C1 segment of cervical spinal cord (tissue), 14 donors: Measurements from ENCODE around the gene PITPNC1.
A peak's percentile ranks its signal among the peaks of the same experiment; 100 is the strongest.
"Not testable (repeated sequence)": the region's sequence is repeated elsewhere in the genome, so short reads cannot be mapped to it uniquely, and the experiment has no call there.

ENCODE experiments used
- DNase-seq, 14 donors: peaks; one replicate each; lab custom pipeline; 2025; lab: John Stamatoyannopoulos, UW

Gene PITPNC1

GRCh38 chr17:67376737-67377487 lies at the start of gene PITPNC1:
TSS of gene PITPNC1 (plus strand) at chr17:67377281.
- peak; percentile 21 to 89 (median 76) for DNase-seq

GRCh38 chr17:67328026-67328425 lies 49.1 kb upstream of the PITPNC1 start:
- DNase-seq, result no peak

- DNase-seq, result not testable (repeated sequence)
These were observed 45.5 kb upstream of the PITPNC1 start for GRCh38 chr17:67331381-67332161.

- not testable (repeated sequence) for DNase-seq
These were observed 44.9 kb upstream of the PITPNC1 start for GRCh38 chr17:67332162-67332508.

DNA sequence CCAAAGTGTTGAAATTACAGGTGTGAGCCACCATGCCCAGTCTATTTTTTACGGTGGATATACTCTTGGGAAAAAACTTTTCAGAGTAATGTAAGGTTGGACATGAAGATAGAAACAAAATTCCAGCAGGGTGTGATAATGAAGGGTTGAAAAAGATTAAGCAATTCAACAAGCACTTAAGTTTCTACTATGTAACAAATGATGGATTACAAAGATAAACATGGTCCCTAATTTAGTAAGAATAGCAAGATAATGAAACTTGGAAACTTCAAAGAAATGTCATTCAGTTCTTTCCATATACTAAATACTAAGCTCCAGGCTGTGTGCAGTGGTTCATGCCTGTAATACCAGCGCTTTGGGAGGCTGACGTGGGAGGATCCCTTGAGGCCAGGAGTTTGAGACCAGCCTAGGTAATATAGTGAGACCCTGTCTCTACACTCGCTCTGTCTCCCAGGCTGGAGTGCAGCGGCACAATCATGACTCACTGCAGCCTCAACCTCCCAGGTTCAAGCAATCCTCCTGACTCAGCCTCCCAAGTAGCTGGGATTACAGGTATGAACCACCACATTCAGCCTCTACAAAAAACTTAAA lies 41.7 kb upstream of the PITPNC1 start:
- no peak for DNase-seq

- no peak for DNase-seq
These were observed 40.2 kb upstream of the PITPNC1 start for GRCh38 chr17:67336859-67337258.

DNA sequence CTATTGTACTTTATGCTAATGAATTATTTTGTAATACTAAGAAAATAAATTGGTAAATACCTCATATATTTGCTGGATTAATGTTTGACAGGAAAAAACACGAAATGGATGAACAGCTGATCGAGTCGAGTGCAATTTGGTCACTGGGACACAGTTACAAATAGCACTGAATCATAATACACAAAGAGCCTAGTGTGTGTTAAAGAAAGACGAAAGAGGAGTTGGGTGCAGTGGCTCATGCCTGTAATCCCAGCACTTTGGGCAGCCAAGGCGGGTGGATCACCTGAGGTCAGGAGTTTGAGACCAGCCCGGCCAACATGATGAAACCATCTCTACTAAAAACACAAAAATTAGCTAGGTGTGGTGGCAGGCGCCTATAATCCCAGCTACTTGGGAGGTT lies 38.7 kb upstream of the PITPNC1 start:
- DNase-seq, result not testable (repeated sequence)

- DNase-seq, result no peak
These were observed 33.8 kb upstream of the PITPNC1 start for GRCh38 chr17:67343237-67343636.

DNA sequence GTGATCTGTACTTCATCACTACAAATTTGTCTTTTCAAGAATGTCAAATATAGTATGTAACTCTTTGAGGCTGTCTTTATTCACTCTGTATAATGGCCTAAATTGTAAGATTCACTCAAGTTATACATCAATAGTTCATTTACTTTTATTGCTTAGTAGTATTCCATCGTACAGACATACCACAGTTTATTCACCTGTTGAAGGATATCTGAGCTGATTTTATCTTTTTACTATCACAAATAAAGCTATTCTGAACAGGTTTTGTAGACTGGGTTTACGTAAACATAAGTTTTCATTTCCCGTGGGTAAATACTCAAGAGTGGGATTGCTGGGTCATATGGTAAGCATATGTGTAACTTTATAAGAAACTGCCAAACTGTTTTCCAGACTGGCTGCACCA lies 29.3 kb upstream of the PITPNC1 start:
- DNase-seq, result no peak

GRCh38 chr17:67349420-67349819 lies 27.7 kb upstream of the PITPNC1 start:
- DNase-seq, result no peak

DNA sequence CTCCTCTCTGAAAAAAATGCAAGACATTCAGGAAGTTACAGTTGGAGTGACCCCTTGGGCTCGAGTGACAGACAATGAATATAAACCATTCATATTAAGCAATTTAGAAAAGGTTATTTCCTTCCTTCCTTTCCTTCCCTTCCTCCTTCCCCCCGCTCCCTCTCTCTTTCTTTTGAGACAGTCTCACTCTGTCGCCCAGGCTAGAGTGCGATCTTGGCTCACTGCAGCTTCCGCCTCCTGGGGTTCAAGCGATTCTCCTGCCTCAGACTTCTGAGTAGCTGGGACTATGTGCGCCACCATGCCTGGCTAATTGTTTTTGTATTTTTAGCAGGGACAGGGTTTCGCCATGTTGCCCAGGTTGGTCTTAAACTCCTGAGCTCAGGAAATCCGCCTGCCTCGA lies 23.9 kb upstream of the PITPNC1 start:
- DNase-seq, result no peak

GRCh38 chr17:67353929-67354574 lies 23.0 kb upstream of the PITPNC1 start:
- no peak for DNase-seq

GRCh38 chr17:67358612-67359011 lies 18.5 kb upstream of the PITPNC1 start:
- no peak for DNase-seq

DNA sequence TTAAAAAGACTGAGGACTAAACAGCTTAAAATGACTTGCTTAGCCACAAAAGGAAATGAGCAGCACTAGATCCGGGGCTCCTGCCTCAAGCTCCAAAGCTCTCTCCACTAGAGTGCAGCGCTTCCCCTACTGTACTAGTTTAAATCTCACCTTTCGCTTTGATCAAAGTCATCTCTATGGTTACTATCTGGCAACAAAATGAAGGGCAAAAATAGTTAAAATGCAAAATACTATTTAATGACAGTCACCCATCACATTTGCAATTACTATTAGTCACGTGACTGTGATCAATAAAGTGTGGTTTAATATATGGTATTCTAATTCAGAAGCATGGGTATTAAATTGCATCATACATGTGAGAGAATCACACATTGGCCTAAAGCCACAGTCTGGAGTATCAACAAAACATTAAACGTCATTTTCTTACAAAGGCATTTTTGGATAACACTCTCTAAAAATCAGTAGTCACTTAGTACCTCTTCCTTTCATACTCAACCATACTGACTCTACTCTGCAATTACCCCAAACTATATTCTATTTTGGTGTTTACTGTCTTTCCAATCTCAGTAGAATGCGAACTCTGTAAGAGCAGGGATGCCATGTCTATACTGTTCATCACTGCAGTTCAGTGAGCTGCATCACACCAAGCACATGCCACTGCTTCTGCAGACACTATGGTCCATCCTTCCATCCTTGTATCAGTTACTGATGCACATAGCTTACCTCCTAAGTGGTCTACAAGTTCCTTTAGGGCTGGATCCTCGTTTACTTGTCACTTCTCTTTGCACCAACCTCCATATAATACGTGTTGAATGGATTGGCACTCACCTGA lies 16.9 kb upstream of the PITPNC1 start:
- DNase-seq, result no peak

DNA sequence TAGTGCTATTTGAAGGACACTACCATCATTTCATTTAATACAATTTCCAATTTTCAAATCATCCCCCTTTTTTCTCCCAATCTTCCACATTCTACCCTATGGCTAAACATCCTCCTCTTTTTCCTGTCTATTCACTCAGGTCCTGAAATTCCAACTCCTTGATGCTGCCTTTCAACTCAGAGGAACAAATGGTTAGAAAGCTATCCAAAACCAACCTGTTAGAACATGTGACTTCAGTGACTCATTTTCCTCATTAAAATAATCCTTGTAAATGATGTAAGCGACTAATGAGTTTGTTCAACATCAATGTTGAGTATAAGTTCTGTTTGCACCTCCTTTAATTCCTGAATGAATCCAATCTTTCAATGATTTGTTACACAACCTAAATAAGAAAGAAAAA lies 16.2 kb upstream of the PITPNC1 start:
- DNase-seq, result no peak

DNA sequence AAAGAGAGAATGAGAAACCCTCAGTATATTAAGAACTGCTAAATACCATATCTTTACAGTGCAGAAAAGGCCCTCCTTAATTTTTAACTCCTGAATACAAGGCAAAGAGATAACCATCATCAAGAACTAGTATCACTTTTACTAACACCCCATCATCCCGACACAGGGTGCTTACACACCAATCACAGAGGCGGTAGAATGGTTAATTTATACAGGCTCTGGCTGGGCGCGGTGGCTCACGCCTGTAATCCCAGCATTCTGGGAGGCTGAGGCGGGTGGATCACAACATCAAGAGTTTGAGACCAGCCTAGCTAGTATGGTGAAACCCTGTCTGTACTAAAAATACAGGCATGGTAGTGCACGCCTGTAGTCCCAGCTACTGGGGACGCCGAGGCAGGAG lies 14.9 kb upstream of the PITPNC1 start:
- DNase-seq, result no peak

GRCh38 chr17:67364847-67365737 lies 12.0 kb upstream of the PITPNC1 start:
- DNase-seq, result no peak

GRCh38 chr17:67365738-67366192 lies 11.3 kb upstream of the PITPNC1 start:
- no peak for DNase-seq

DNA sequence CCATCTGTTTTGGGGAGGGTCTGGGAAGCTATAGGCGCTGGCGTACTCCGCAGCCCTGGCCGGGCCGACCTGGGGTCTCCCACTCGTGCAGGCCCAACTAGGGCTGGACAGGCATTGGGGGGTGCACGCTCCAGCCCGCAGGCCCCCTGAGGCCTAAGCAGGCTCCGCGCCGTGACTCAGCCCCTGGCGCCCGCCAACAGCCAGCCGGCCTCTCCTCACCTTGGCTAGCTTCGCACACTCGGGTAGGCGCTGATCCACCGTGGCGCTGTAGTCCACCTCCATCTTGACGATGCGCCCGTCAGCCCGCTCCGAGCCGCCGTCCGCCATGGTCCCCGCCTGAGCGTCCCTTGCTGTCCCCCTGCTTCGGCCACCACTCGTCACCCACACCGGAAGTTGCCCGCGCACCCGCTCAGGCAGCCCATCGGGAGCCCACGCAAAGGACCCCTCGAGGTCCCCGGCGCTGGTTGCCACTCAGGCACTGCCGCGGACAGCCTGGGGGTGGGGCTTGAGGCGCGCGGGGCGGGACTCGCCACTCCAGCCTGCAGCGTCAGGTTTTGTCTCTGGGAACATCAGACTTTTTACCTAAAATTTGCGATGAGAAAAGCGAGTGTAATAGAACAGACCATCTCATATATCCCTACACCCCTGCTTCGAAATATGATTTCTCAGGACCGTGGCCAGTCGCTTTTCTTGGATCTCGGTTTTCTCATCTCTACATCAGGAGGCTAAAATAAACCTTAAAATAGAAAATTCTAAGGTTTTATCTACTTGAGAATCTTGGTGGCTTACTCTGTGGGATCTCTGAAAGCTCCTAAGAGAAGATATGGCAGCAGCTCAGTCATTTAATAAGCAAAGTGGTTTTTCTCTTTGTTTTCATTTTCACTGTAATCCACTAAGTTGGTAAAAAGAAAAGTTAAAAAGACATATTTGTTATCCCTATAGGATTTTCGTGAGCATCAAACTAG lies 10.6 kb upstream of the PITPNC1 start, which contains the start of gene PSMD12:
TSS of gene PSMD12 (minus strand) at position 385 of the 965 bp plus-strand sequence. CDS start at position 327, 58 bp downstream.
- peak; percentile 41 to 95 (median 89) for DNase-seq
